Astrocyte (in vitro differentiated cells and primary cell): Measurements from ENCODE around the gene SNTB2. TPM values are rescaled to one million over a fixed set of nuclear protein-coding genes. Genes with fewer than 3 reads are reported as not detected.

Source experiments
- DNase-seq: peaks from one replicate; pipeline ENCODE4 v3.0.0-alpha.2; 2010; ENCODE audit warnings: low read depth
- FAIRE-seq: peaks from 2 replicates; lab custom pipeline; 2011; peaks lifted over from hg19 to GRCh38; lab: Jason Lieb, UNC
- H2AFZ ChIP-seq: 2 replicates; pipeline ENCODE4 v1.6.0; 2012; ENCODE audit warnings: low read depth, low read length, inconsistent platforms
- H3K27ac ChIP-seq: 2 replicates; pipeline ENCODE4 v1.5.1; 2011; ENCODE audit warnings: low read depth, low read length, inconsistent platforms
- H3K27me3 ChIP-seq: 2 replicates; pipeline ENCODE4 v1.6.0; 2011; ENCODE audit warnings: low read length, inconsistent platforms; ENCODE audit not compliant: insufficient read depth
- H3K36me3 ChIP-seq: 2 replicates; pipeline ENCODE4 v1.5.1; 2011; ENCODE audit warnings: low read length, inconsistent platforms; ENCODE audit not compliant: insufficient read depth
- H3K4me1 ChIP-seq: 2 replicates; pipeline ENCODE4 v1.5.1; 2011; ENCODE audit warnings: low read length, inconsistent platforms; ENCODE audit not compliant: insufficient read depth
- H3K4me2 ChIP-seq: 2 replicates; pipeline ENCODE4 v1.6.0; 2012; ENCODE audit warnings: low read length, inconsistent platforms
- H3K4me3 ChIP-seq: 2 replicates; pipeline ENCODE4 v1.5.1; 2011; ENCODE audit warnings: low read depth, mild to moderate bottlenecking, low read length, inconsistent platforms; ENCODE audit not compliant: insufficient read depth
- H3K79me2 ChIP-seq: 2 replicates; pipeline ENCODE4 v1.6.0; 2012; ENCODE audit warnings: mild to moderate bottlenecking, low read length, inconsistent platforms; ENCODE audit not compliant: insufficient read depth
- H3K9ac ChIP-seq: 2 replicates; pipeline ENCODE4 v1.6.0; 2012; ENCODE audit warnings: mild to moderate bottlenecking, low read length, inconsistent platforms
- H3K9me3 ChIP-seq: 2 replicates; pipeline ENCODE4 v1.5.1; 2012; ENCODE audit warnings: low read depth, mild to moderate bottlenecking, low read length, inconsistent platforms; ENCODE audit not compliant: insufficient read depth
- H4K20me1 ChIP-seq: 2 replicates; pipeline ENCODE4 v1.6.0; 2012; ENCODE audit warnings: low read length, inconsistent platforms; ENCODE audit not compliant: insufficient read depth
- H3K27ac Mint-ChIP-seq: one replicate; pipeline ENCODE4 v1.8.0; 2021; ENCODE audit warnings: mild to moderate bottlenecking, mixed read lengths; ENCODE audit not compliant: unreplicated experiment
- H3K27me3 Mint-ChIP-seq: one replicate; pipeline ENCODE4 v1.8.0; 2021; ENCODE audit warnings: low read depth, mixed read lengths; ENCODE audit not compliant: unreplicated experiment
- H3K36me3 Mint-ChIP-seq: one replicate; pipeline ENCODE4 v1.8.0; 2021; ENCODE audit warnings: low read depth, mixed read lengths; ENCODE audit not compliant: unreplicated experiment
- H3K4me1 Mint-ChIP-seq: one replicate; pipeline ENCODE4 v1.8.0; 2021; ENCODE audit warnings: low read depth, mixed read lengths; ENCODE audit not compliant: unreplicated experiment
- H3K4me3 Mint-ChIP-seq: one replicate; pipeline ENCODE4 v1.8.0; 2021; ENCODE audit warnings: mild to moderate bottlenecking, moderate library complexity, mixed read lengths; ENCODE audit not compliant: unreplicated experiment
- H3K9me3 Mint-ChIP-seq: one replicate; pipeline ENCODE4 v1.8.0; 2021; ENCODE audit warnings: mild to moderate bottlenecking, mixed read lengths; ENCODE audit not compliant: unreplicated experiment
- CTCF ChIP-seq: IDR thresholded peaks from 2 replicates; pipeline ENCODE4 v1.5.1; 2011; ENCODE audit warnings: low read depth, mild to moderate bottlenecking, inconsistent platforms, low read length, moderate library complexity; ENCODE audit not compliant: insufficient read depth
- EZH2 ChIP-seq: IDR thresholded peaks from 2 replicates; pipeline ENCODE4 v1.6.1; 2012; ENCODE audit warnings: mild to moderate bottlenecking, low read length, inconsistent platforms; ENCODE audit not compliant: insufficient read depth
- total RNA-seq: library from RNA; stranded (reverse); gene quantifications from 2 replicates; pipeline ENCODE4 v1.2.1, GENCODE V29; 2021

Gene SNTB2
- total RNA-seq, 1 donor from 2014 or later = 30.4 TPM

- Histone ChIP-seq H4K20me1 (peaks cover 61% of the 10 kb centered on the region), H3K9me3 (no peaks in the 10 kb centered on the region), H3K9ac (no peak overlapping the region), H3K27me3 (no peaks in the 10 kb centered on the region), H3K4me1 (peaks cover 13% of the 10 kb centered on the region), H3K79me2 (peaks cover 60% of the 10 kb centered on the region), H3K4me2 (no peak overlapping the region), H3K27ac (no peak overlapping the region), H3K4me3 (no peak overlapping the region), H2AFZ (no peak overlapping the region), H3K36me3 (peaks cover 32% of the 10 kb centered on the region)
- DNase-seq (no peak), FAIRE-seq (no peak)
- H3K4me1 Mint-ChIP-seq = no peaks in the 10 kb centered on the region
- no peak overlapping the region for H3K4me3 Mint-ChIP-seq
- H3K27ac Mint-ChIP-seq = no peak overlapping the region
- peaks cover 12% of the 10 kb centered on the region for H3K36me3 Mint-ChIP-seq
- H3K9me3 Mint-ChIP-seq = no peaks in the 10 kb centered on the region
- TF ChIP-seq CTCF (no peak), EZH2 (no peak)
- H3K27me3 Mint-ChIP-seq = no peaks in the 10 kb centered on the region
These were observed 128.7 kb downstream of the SNTB2 start for GRCh38 chr16:69315486-69316311.

- H3K27me3 ChIP-seq = no peaks in the 10 kb centered on the region
- Mint-ChIP-seq H3K36me3 (peaks cover 20% of the 10 kb centered on the region), H3K9me3 (no peaks in the 10 kb centered on the region), H3K27me3 (no peaks in the 10 kb centered on the region), H3K4me1 (no peaks in the 10 kb centered on the region), H3K27ac (no peak overlapping the region), H3K4me3 (no peak overlapping the region)
- H3K79me2 ChIP-seq = peaks cover 64% of the 10 kb centered on the region
- no peaks in the 10 kb centered on the region for H3K9me3 ChIP-seq
- H3K4me3 ChIP-seq = no peak overlapping the region
- TF ChIP-seq EZH2 (no peak), CTCF (no peak)
- no peak overlapping the region for H3K9ac ChIP-seq
- peaks cover 70% of the 10 kb centered on the region for H4K20me1 ChIP-seq
- FAIRE-seq = no peak
- peaks cover 38% of the 10 kb centered on the region for H3K36me3 ChIP-seq
- no peak for DNase-seq
- peaks cover 10% of the 10 kb centered on the region for H3K4me1 ChIP-seq
- H3K4me2 ChIP-seq = no peak overlapping the region
- no peak overlapping the region for H2AFZ ChIP-seq
- H3K27ac ChIP-seq = no peak overlapping the region
These were observed 129.7 kb downstream of the SNTB2 start for GRCh38 chr16:69316595-69317034.

- no peaks in the 10 kb centered on the region for H3K27me3 Mint-ChIP-seq
- H3K4me1 ChIP-seq = no peaks in the 10 kb centered on the region
- peaks cover 75% of the 10 kb centered on the region for H4K20me1 ChIP-seq
- no peaks in the 10 kb centered on the region for H3K9me3 Mint-ChIP-seq
- H3K27ac Mint-ChIP-seq = no peak overlapping the region
- peaks cover 23% of the 10 kb centered on the region for H3K36me3 Mint-ChIP-seq
- DNase-seq (no peak), FAIRE-seq (no peak)
- no peaks in the 10 kb centered on the region for H3K27me3 ChIP-seq
- H2AFZ ChIP-seq = no peak overlapping the region
- no peak overlapping the region for H3K9ac ChIP-seq
- H3K4me3 Mint-ChIP-seq = no peak overlapping the region
- H3K4me1 Mint-ChIP-seq = no peaks in the 10 kb centered on the region
- no peak overlapping the region for H3K4me2 ChIP-seq
- peaks cover 53% of the 10 kb centered on the region for H3K36me3 ChIP-seq
- peaks cover 64% of the 10 kb centered on the region for H3K79me2 ChIP-seq
- no peaks in the 10 kb centered on the region for H3K9me3 ChIP-seq
- H3K27ac ChIP-seq = no peak overlapping the region
- H3K4me3 ChIP-seq = no peak overlapping the region
- TF ChIP-seq CTCF = no peak
- no peak for TF ChIP-seq EZH2
These were observed 131.4 kb downstream of the SNTB2 start for GRCh38 chr16:69318177-69318910.
